Transverse colon (tissue), 3 donors: ENCODE data around the gene GNAQ.
A peak's percentile ranks its signal among the peaks of the same experiment; 100 is the strongest.

ENCODE experiments used
- POLR2A ChIP-seq: fragments of 450-650 bp; IDR thresholded peaks from one replicate; pipeline ENCODE4 v1.6.1; 2016; ENCODE audit warnings: antibody characterized with exemption, mild to moderate bottlenecking, moderate library complexity
- TF ChIP-seq, protein P1 (sequence below), 5 experiments: fragments of 200-600 bp in 3 of 5; fragments of 450-650 bp in 2 of 5; sonication (generic) in 3 of 5; IDR thresholded peaks; 1 replicate in 2 of 5; 2 replicates in 3 of 5; pipeline ENCODE4 v1.5.1; 2016 to 2017; ENCODE audit warnings: antibody characterized with exemption in 5 of 5, inconsistent platforms in 3 of 5, mild to moderate bottlenecking in 2 of 5, moderate library complexity in 1 of 5

DNA sequence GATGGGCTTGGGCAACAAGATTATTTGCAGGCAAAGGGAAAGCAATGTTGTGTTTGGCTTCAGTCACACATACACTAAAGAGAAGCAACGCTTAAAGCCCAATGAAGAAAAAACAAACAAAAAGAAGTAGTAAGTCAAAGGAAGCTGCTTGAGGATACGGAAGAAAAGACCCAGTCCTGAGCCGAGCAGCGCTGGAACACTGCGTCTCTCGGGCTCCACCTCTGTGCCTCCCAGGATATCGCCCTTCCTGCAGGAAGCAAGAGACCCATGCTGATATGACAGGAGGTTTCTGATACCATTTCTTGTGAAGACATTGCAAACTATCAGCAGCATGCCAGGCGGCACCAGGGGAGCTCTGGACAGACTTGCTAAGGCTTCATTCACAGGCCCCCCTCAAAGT is 9.9 kb downstream of the GNAQ start:
- TF ChIP-seq, protein P1, sequence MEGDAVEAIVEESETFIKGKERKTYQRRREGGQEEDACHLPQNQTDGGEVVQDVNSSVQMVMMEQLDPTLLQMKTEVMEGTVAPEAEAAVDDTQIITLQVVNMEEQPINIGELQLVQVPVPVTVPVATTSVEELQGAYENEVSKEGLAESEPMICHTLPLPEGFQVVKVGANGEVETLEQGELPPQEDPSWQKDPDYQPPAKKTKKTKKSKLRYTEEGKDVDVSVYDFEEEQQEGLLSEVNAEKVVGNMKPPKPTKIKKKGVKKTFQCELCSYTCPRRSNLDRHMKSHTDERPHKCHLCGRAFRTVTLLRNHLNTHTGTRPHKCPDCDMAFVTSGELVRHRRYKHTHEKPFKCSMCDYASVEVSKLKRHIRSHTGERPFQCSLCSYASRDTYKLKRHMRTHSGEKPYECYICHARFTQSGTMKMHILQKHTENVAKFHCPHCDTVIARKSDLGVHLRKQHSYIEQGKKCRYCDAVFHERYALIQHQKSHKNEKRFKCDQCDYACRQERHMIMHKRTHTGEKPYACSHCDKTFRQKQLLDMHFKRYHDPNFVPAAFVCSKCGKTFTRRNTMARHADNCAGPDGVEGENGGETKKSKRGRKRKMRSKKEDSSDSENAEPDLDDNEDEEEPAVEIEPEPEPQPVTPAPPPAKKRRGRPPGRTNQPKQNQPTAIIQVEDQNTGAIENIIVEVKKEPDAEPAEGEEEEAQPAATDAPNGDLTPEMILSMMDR (IDR thresholded peaks at IDR 0.05), result peak in 3 of 5 experiments; percentile 8 to 26 (median 20)
- no peak for TF ChIP-seq POLR2A
